SK-N-SH (cell line): Measurements from ENCODE around the gene DDA1. TPM values are rescaled to one million over a fixed set of nuclear protein-coding genes. Genes with fewer than 3 reads are reported as not detected.

Source experiments
- CTCF ChIA-PET: fragments of 300-600, 350-600 bp; formaldehyde crosslinking; extraction: SDS; loops from one replicate; lab custom pipeline; 2021; lab: Yijun Ruan, JAX
- POLR2A ChIA-PET: fragments of 350-600 bp; sonication (Branson Sonifier 250); formaldehyde crosslinking; extraction: SDS; loops from one replicate; lab custom pipeline; 2020; ENCODE audit warnings: antibody characterized with exemption, inconsistent platforms; lab: Yijun Ruan, JAX
- DNase-seq: peaks from one replicate; pipeline ENCODE4 v3.0.0; 2012
- H2AFZ ChIP-seq: fragments of 200-600 bp; sonication (generic); 2 replicates; pipeline ENCODE4 v1.8.1; 2016; ENCODE audit warnings: antibody characterized with exemption, mild to moderate bottlenecking, low read depth
- H3F3A ChIP-seq: fragments of 200-600 bp; sonication (generic); replicated peaks from 2 replicates; pipeline ENCODE3; 2016; ENCODE audit warnings: antibody characterized with exemption, mild to moderate bottlenecking; ENCODE audit not compliant: insufficient read depth
- H3K27ac ChIP-seq, 2 experiments: fragments of 200-500 bp in 1 of 2; fragments of 200-600 bp in 1 of 2; sonication (Bioruptor generic) in 1 of 2; sonication (generic), shearing (Covaris generic) in 1 of 2; 2 replicates each; pipeline versions ENCODE4 v1.5.1 to v1.6.1; 2014 to 2016; ENCODE audit warnings: low read depth in 2 of 2, inconsistent platforms in 1 of 2, low read length in 1 of 2, mild to moderate bottlenecking in 1 of 2, mixed read lengths in 1 of 2
- H3K27me3 ChIP-seq: fragments of 200-600 bp; sonication (generic), shearing (Covaris generic); 2 replicates; pipeline ENCODE4 v1.6.1; 2016; ENCODE audit warnings: mixed run types; ENCODE audit not compliant: insufficient read depth
- H3K36me3 ChIP-seq, 2 experiments: fragments of 200-500 bp in 1 of 2; fragments of 200-600 bp in 1 of 2; sonication (Bioruptor generic) in 1 of 2; sonication (generic) in 1 of 2; replicated peaks in 1 of 2; 2 replicates each; pipeline versions ENCODE3 to v1.5.1; 2014 to 2016; ENCODE audit warnings: low read length in 1 of 2, mild to moderate bottlenecking in 1 of 2; ENCODE audit not compliant: insufficient read depth in 2 of 2, control insufficient read depth in 1 of 2
- H3K4me1 ChIP-seq, 2 experiments: fragments of 200-500 bp in 1 of 2; fragments of 200-600 bp in 1 of 2; sonication (Bioruptor generic) in 1 of 2; sonication (generic), shearing (Covaris generic) in 1 of 2; 2 replicates each; pipeline versions ENCODE4 v1.5.1 to v1.6.1; 2014 to 2016; ENCODE audit warnings: low read depth in 1 of 2, low read length in 1 of 2, mixed run types in 1 of 2; ENCODE audit not compliant: insufficient read depth in 2 of 2, control insufficient read depth in 1 of 2
- H3K4me2 ChIP-seq: fragments of 200-600 bp; sonication (generic), shearing (Covaris generic); 2 replicates; pipeline ENCODE4 v1.6.1; 2017; ENCODE audit warnings: mixed run types
- H3K4me3 ChIP-seq, 2 experiments: fragments of 200-500 bp in 1 of 2; fragments of 200-600 bp in 1 of 2; sonication (Bioruptor generic) in 1 of 2; sonication (generic), shearing (Covaris generic) in 1 of 2; 2 replicates each; pipeline versions ENCODE4 v1.5.1 to v1.8.1; 2014 to 2016; ENCODE audit warnings: low read depth in 2 of 2, inconsistent platforms in 1 of 2, low read length in 1 of 2, mild to moderate bottlenecking in 1 of 2, mixed read lengths in 1 of 2, moderate library complexity in 1 of 2
- H3K79me2 ChIP-seq: fragments of 200-600 bp; sonication (generic); 2 replicates; pipeline ENCODE4 v1.8.1; 2017; ENCODE audit warnings: mild to moderate bottlenecking; ENCODE audit not compliant: insufficient read depth
- H3K9ac ChIP-seq: fragments of 200-600 bp; sonication (generic); 2 replicates; pipeline ENCODE4 v1.6.1; 2017; ENCODE audit warnings: mixed run types
- H3K9me2 ChIP-seq: fragments of 200-600 bp; sonication (generic); 2 replicates; pipeline ENCODE4 v1.6.1; 2017; ENCODE audit warnings: mixed run types
- H3K9me3 ChIP-seq: fragments of 200-600 bp; sonication (generic); 2 replicates; pipeline ENCODE4 v1.6.1; 2017; ENCODE audit warnings: mixed run types, mild to moderate bottlenecking, moderate library complexity
- H4K20me1 ChIP-seq: fragments of 200-600 bp; sonication (generic); 2 replicates; pipeline ENCODE4 v1.6.1; 2017; ENCODE audit warnings: mild to moderate bottlenecking, mixed run types; ENCODE audit not compliant: insufficient read depth
- FOSL2 ChIP-seq: IDR thresholded peaks from 2 replicates; pipeline ENCODE4 v1.4.0; 2012; ENCODE audit warnings: low read depth, mild to moderate bottlenecking, moderate library complexity, borderline replicate concordance
- MXI1 ChIP-seq: IDR thresholded peaks from 2 replicates; pipeline ENCODE4 v1.6.1; 2012; ENCODE audit warnings: mild to moderate bottlenecking, low read depth, low read length, improper control_type of control experiment
- RXRA ChIP-seq: IDR thresholded peaks from 2 replicates; pipeline ENCODE4 v1.4.0; 2012; ENCODE audit warnings: low read depth, mild to moderate bottlenecking, borderline replicate concordance
- TCF12 ChIP-seq: IDR thresholded peaks from 2 replicates; pipeline ENCODE4 v1.4.0; 2012
- TEAD4 ChIP-seq: IDR thresholded peaks from 2 replicates; pipeline ENCODE4 v1.4.0; 2012; ENCODE audit warnings: mild to moderate bottlenecking, borderline replicate concordance; ENCODE audit not compliant: insufficient read depth
- WGBS: methylation state at CpG from one replicate; pipeline ENCODE4 v1.1.6; 2017; ENCODE audit warnings: low lambda C conversion rate; 5-methylcytosine and 5-hydroxymethylcytosine counted together
- polyA plus RNA-seq, 3 experiments: library from polyadenylated mRNA; depleted of rRNA; stranded (reverse); fragments of >200 nt; gene quantifications; 2 replicates each; pipeline ENCODE4 v1.2.3, GENCODE V29; 2012
- TF ChIP-seq, protein P1 (sequence below): IDR thresholded peaks from 2 replicates; pipeline ENCODE4 v1.4.0; 2012; ENCODE audit warnings: low read depth, borderline replicate concordance

Gene DDA1
- polyA plus RNA-seq, 1 of the 3 experiments (the other 2 are of a cell fraction), result 135 TPM

DNA sequence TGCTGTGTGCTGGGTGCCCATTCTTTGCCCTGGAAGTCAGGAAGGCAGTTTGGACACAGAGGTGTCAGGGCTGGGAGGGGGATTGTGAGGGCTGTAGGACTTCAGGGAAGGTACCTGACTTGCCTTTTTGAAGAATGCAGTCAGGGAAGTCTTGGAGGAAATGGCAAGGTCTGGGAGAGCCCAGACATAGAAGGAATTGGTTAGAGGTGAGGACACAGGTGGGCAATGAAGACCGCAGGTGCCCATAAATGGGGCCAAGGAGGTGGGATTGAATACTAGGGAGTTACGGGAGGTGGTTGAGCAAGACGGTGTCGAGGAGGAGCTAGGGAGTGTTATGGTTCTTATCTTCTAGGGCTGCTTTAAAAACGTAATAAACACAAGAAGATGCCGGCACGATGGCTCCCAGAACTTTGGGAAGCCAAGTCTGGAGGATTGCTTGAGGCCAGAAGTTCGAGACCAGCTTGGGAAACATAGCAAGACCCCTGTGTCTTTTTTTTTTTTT is 1.4 kb upstream of the DDA1 start:
- H3K27ac ChIP-seq, result no peak overlapping the region; a peak in 1 of 4 replicates
- H3K4me3 ChIP-seq, result no peak overlapping the region
- no peak overlapping the region for H2AFZ ChIP-seq
- peaks cover 0 to 2% of the 10 kb centered on the region in 2 experiments for H3K36me3 ChIP-seq
- H3K4me2 ChIP-seq, result no peak overlapping the region
- POLR2A ChIA-PET, result interaction anchor here (0.6 kb wide), 1 partner anchor 17 kb away, joined by 3 read pairs; no protein-coding TSS in a partner anchor
- CTCF ChIA-PET, result interaction anchor here (0.7 to 1.3 kb wide), 2 partner anchors 78 to 158 kb away, joined by 3 to 4 read pairs; no protein-coding TSS in a partner anchor
- peaks cover 18% of the 10 kb centered on the region for H3F3A ChIP-seq
- no peaks in the 10 kb centered on the region for H3K27me3 ChIP-seq
- 94% methylated on average over 8 of the region's 8 CpGs for WGBS
- H3K4me1 ChIP-seq, result peaks cover 18 to 30% of the 10 kb centered on the region in 2 experiments
- H3K9ac ChIP-seq, result no peak overlapping the region
- H4K20me1 ChIP-seq, result peaks cover 14% of the 10 kb centered on the region
- H3K79me2 ChIP-seq, result peaks cover 57% of the 10 kb centered on the region
- no peaks in the 10 kb centered on the region for H3K9me3 ChIP-seq
- H3K9me2 ChIP-seq, result no peaks in the 10 kb centered on the region
- DNase-seq, result no peak
- TF ChIP-seq RXRA, result no peak
- TF ChIP-seq TCF12, result no peak
- no peak for TF ChIP-seq TEAD4

GRCh38 chr19:17309965-17310461 is 650 bp downstream of the DDA1 start:
- Histone ChIP-seq H3K36me3 (peaks cover 8 to 18% of the 10 kb centered on the region in 2 experiments), H3K79me2 (peaks cover 70% of the 10 kb centered on the region), H3K4me2 (peak overlapping the region; percentile 97), H3K9me3 (no peaks in the 10 kb centered on the region), H3K27ac (peak overlapping the region; percentile 49 to 84; a peak in 3 of 4 replicates), H3K4me3 (peak overlapping the region; percentile 93 to 97), H3K9ac (peak overlapping the region; percentile 97), H3K4me1 (peaks cover 6 to 14% of the 10 kb centered on the region in 2 experiments; a peak in 2 of 4 replicates), H4K20me1 (peaks cover 17% of the 10 kb centered on the region), H3F3A (peaks cover 7% of the 10 kb centered on the region), H3K9me2 (no peaks in the 10 kb centered on the region), H3K27me3 (no peaks in the 10 kb centered on the region), H2AFZ (no peak overlapping the region)
- TF ChIP-seq MXI1, result no peak
- ChIA-PET POLR2A (interaction anchor here (1.6 kb wide), 1 partner anchor 23 kb away, joined by 8 read pairs; no protein-coding TSS in a partner anchor), CTCF (interaction anchor here (1.5 to 1.6 kb wide), 2 partner anchors 23 to 82 kb away, joined by 4 to 6 read pairs; no protein-coding TSS in a partner anchor)
- 2% methylated on average over 5 of the region's 23 CpGs for WGBS
- DNase-seq, result no peak

- TF ChIP-seq, protein P1, sequence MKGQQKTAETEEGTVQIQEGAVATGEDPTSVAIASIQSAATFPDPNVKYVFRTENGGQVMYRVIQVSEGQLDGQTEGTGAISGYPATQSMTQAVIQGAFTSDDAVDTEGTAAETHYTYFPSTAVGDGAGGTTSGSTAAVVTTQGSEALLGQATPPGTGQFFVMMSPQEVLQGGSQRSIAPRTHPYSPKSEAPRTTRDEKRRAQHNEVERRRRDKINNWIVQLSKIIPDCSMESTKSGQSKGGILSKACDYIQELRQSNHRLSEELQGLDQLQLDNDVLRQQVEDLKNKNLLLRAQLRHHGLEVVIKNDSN, result no peak
- peak; percentile 36 for TF ChIP-seq FOSL2
- no peak for DNase-seq
- H3K9me2 ChIP-seq, result no peaks in the 10 kb centered on the region
- H3F3A ChIP-seq, result peaks cover 2% of the 10 kb centered on the region
- 69% methylated on average over 9 of the region's 11 CpGs for WGBS
- CTCF ChIA-PET, result interaction anchor here (1.2 to 1.4 kb wide), 3 partner anchors 15 to 74 kb away, joined by 3 to 5 read pairs (median 4); no protein-coding TSS in a partner anchor
- peaks cover 6 to 12% of the 10 kb centered on the region in 2 experiments; a peak in 2 of 4 replicates for H3K4me1 ChIP-seq
- POLR2A ChIA-PET, result interaction anchor here (0.6 kb wide), 1 partner anchor 129 kb away, joined by 5 read pairs; no protein-coding TSS in a partner anchor
- H3K27ac ChIP-seq, result peak overlapping the region in 1 of 2 experiments; percentile 40; a peak in 1 of 4 replicates
- peak overlapping the region; percentile 97; the same call in 1 of the 2 replicates for H3K4me2 ChIP-seq
- no peak overlapping the region for H2AFZ ChIP-seq
- peak overlapping the region in 1 of 2 experiments; percentile 17; a peak in 1 of 4 replicates for H3K4me3 ChIP-seq
- H3K9ac ChIP-seq, result peak overlapping the region; percentile 51; the same call in 1 of the 2 replicates
- peaks cover 63% of the 10 kb centered on the region for H3K79me2 ChIP-seq
- H3K36me3 ChIP-seq, result peaks cover 14 to 27% of the 10 kb centered on the region in 2 experiments
- H3K9me3 ChIP-seq, result no peaks in the 10 kb centered on the region
- peaks cover 17% of the 10 kb centered on the region for H4K20me1 ChIP-seq
- H3K27me3 ChIP-seq, result no peaks in the 10 kb centered on the region
Observed at GRCh38 chr19:17311455-17312188, 2.3 kb downstream of the DDA1 start.
